ENCODE data around the gene CFL2. TPM values are rescaled to one million over a fixed set of nuclear protein-coding genes. Genes with fewer than 3 reads are reported as not detected.

CFL2 gene
- total RNA-seq, 1 experiment from 2014 or later: 20.1 TPM

DNA sequence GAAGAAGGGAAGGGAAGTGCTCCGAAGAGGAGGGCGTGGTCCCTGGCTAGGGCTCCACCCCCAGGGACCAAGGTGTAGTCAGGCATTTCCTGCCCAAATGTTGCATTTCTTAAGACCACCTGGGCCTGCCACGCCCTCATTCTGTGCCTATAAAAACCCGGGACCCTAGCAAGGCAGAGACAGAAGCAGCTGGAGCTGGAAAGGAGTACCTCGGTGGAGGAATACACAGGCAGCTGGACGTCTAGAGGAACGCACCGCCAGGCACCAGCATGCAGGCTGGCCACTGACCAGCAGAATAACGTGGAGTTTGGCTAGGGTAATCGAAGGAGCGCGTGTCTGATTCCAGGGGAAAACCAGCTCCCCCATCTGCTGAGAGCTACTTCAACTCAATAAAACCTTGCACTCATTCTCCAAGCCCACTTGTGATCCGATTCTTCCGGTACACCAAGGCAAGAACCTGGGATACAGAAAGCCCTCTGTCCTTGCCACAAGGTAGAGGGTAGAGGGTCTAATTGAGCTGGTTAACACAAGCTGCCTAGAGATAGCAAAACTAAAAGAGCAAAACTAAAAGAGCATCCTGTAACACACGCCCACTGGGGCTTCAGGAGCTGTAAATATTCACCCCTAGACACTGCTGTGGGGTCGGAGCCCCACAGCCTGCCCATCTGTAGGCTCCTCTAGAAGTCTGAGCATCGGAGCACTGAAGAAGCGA, 21.0 kb downstream of the CFL2 start (continued):
- TF ChIP-seq, protein P1, sequence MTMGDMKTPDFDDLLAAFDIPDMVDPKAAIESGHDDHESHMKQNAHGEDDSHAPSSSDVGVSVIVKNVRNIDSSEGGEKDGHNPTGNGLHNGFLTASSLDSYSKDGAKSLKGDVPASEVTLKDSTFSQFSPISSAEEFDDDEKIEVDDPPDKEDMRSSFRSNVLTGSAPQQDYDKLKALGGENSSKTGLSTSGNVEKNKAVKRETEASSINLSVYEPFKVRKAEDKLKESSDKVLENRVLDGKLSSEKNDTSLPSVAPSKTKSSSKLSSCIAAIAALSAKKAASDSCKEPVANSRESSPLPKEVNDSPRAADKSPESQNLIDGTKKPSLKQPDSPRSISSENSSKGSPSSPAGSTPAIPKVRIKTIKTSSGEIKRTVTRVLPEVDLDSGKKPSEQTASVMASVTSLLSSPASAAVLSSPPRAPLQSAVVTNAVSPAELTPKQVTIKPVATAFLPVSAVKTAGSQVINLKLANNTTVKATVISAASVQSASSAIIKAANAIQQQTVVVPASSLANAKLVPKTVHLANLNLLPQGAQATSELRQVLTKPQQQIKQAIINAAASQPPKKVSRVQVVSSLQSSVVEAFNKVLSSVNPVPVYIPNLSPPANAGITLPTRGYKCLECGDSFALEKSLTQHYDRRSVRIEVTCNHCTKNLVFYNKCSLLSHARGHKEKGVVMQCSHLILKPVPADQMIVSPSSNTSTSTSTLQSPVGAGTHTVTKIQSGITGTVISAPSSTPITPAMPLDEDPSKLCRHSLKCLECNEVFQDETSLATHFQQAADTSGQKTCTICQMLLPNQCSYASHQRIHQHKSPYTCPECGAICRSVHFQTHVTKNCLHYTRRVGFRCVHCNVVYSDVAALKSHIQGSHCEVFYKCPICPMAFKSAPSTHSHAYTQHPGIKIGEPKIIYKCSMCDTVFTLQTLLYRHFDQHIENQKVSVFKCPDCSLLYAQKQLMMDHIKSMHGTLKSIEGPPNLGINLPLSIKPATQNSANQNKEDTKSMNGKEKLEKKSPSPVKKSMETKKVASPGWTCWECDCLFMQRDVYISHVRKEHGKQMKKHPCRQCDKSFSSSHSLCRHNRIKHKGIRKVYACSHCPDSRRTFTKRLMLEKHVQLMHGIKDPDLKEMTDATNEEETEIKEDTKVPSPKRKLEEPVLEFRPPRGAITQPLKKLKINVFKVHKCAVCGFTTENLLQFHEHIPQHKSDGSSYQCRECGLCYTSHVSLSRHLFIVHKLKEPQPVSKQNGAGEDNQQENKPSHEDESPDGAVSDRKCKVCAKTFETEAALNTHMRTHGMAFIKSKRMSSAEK (CRISPR knock-in tag; IDR thresholded peaks at IDR 0.05; ENCODE audit: borderline replicate concordance): 0 out of 2 replicates have a peak, but pooled peaks have one; percentile 23
- TF ChIP-seq NR1H2 (CRISPR knock-in tag; IDR thresholded peaks at IDR 0.05) (no peak), ZNF396 (CRISPR knock-in tag; IDR thresholded peaks at IDR 0.05; ENCODE audit: borderline replicate concordance) (no peak), NR2C2 (CRISPR knock-in tag; IDR thresholded peaks at IDR 0.05) (no peak), GTF2I (CRISPR knock-in tag; conservative IDR thresholded peaks at IDR 0.05) (no peak), AR (CRISPR knock-in tag; IDR thresholded peaks at IDR 0.05) (no peak), FOXP1 (CRISPR knock-in tag; IDR thresholded peaks at IDR 0.05; ENCODE audit: borderline replicate concordance) (no peak), CREM (CRISPR knock-in tag; IDR thresholded peaks at IDR 0.05) (no peak), ZNF219 (CRISPR knock-in tag; IDR thresholded peaks at IDR 0.05; ENCODE audit: borderline replicate concordance) (no peak), ZBTB43 (CRISPR knock-in tag; IDR thresholded peaks at IDR 0.05) (no peak), ATF2 (CRISPR knock-in tag; IDR thresholded peaks at IDR 0.05; ENCODE audit: borderline replicate concordance, low read depth) (no peak), ZNF232 (CRISPR knock-in tag; IDR thresholded peaks at IDR 0.05) (0 out of 2 replicates have a peak, but pooled peaks have one; percentile 20), ZNF138 (CRISPR knock-in tag; conservative IDR thresholded peaks at IDR 0.05) (no peak), ZNF263 (CRISPR knock-in tag; IDR thresholded peaks at IDR 0.05; ENCODE audit: low read depth) (no peak), SMAD4 (CRISPR knock-in tag; IDR thresholded peaks at IDR 0.05) (no peak), TEAD1 (CRISPR knock-in tag; IDR thresholded peaks at IDR 0.05) (peak; percentile 53; the same call in 1 of the 2 replicates), MXD4 (CRISPR knock-in tag; IDR thresholded peaks at IDR 0.05; ENCODE audit: borderline replicate concordance) (no peak), CREB1 (CRISPR knock-in tag; IDR thresholded peaks at IDR 0.05) (no peak)
- TF ChIP-seq, protein P2, sequence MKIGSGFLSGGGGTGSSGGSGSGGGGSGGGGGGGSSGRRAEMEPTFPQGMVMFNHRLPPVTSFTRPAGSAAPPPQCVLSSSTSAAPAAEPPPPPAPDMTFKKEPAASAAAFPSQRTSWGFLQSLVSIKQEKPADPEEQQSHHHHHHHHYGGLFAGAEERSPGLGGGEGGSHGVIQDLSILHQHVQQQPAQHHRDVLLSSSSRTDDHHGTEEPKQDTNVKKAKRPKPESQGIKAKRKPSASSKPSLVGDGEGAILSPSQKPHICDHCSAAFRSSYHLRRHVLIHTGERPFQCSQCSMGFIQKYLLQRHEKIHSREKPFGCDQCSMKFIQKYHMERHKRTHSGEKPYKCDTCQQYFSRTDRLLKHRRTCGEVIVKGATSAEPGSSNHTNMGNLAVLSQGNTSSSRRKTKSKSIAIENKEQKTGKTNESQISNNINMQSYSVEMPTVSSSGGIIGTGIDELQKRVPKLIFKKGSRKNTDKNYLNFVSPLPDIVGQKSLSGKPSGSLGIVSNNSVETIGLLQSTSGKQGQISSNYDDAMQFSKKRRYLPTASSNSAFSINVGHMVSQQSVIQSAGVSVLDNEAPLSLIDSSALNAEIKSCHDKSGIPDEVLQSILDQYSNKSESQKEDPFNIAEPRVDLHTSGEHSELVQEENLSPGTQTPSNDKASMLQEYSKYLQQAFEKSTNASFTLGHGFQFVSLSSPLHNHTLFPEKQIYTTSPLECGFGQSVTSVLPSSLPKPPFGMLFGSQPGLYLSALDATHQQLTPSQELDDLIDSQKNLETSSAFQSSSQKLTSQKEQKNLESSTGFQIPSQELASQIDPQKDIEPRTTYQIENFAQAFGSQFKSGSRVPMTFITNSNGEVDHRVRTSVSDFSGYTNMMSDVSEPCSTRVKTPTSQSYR (CRISPR knock-in tag; IDR thresholded peaks at IDR 0.05): 0 out of 2 replicates have a peak, but pooled peaks have one; percentile 44
- TF ChIP-seq, protein P3, sequence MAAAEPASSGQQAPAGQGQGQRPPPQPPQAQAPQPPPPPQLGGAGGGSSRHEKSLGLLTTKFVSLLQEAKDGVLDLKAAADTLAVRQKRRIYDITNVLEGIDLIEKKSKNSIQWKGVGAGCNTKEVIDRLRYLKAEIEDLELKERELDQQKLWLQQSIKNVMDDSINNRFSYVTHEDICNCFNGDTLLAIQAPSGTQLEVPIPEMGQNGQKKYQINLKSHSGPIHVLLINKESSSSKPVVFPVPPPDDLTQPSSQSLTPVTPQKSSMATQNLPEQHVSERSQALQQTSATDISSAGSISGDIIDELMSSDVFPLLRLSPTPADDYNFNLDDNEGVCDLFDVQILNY (CRISPR knock-in tag; IDR thresholded peaks at IDR 0.05): no peak
- TF ChIP-seq, protein P4, sequence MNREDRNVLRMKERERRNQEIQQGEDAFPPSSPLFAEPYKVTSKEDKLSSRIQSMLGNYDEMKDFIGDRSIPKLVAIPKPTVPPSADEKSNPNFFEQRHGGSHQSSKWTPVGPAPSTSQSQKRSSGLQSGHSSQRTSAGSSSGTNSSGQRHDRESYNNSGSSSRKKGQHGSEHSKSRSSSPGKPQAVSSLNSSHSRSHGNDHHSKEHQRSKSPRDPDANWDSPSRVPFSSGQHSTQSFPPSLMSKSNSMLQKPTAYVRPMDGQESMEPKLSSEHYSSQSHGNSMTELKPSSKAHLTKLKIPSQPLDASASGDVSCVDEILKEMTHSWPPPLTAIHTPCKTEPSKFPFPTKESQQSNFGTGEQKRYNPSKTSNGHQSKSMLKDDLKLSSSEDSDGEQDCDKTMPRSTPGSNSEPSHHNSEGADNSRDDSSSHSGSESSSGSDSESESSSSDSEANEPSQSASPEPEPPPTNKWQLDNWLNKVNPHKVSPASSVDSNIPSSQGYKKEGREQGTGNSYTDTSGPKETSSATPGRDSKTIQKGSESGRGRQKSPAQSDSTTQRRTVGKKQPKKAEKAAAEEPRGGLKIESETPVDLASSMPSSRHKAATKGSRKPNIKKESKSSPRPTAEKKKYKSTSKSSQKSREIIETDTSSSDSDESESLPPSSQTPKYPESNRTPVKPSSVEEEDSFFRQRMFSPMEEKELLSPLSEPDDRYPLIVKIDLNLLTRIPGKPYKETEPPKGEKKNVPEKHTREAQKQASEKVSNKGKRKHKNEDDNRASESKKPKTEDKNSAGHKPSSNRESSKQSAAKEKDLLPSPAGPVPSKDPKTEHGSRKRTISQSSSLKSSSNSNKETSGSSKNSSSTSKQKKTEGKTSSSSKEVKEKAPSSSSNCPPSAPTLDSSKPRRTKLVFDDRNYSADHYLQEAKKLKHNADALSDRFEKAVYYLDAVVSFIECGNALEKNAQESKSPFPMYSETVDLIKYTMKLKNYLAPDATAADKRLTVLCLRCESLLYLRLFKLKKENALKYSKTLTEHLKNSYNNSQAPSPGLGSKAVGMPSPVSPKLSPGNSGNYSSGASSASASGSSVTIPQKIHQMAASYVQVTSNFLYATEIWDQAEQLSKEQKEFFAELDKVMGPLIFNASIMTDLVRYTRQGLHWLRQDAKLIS (CRISPR knock-in tag; IDR thresholded peaks at IDR 0.05; ENCODE audit: borderline replicate concordance): no peak
